Osteoblast (primary cell): ENCODE results near the gene SUSD5. TPM values are rescaled to one million over a fixed set of nuclear protein-coding genes. Genes with fewer than 3 reads are reported as not detected.

Source experiments
- DNase-seq: peaks from one replicate; pipeline ENCODE4 v3.0.0; 2011; ENCODE audit warnings: low spot score, mixed read lengths; ENCODE audit not compliant: insufficient read length; ENCODE audit errors: missing footprints
- H2AFZ ChIP-seq: 2 replicates; pipeline ENCODE4 v1.6.0; 2011; ENCODE audit warnings: mild to moderate bottlenecking, low read length
- H3K27ac ChIP-seq: 2 replicates; pipeline ENCODE4 v1.5.1; 2011; ENCODE audit warnings: mild to moderate bottlenecking, low read depth, low read length, moderate library complexity
- H3K27me3 ChIP-seq: 2 replicates; pipeline ENCODE4 v1.6.0; 2012; ENCODE audit warnings: mild to moderate bottlenecking, control low read depth, inconsistent platforms, low read length, moderate library complexity; ENCODE audit not compliant: insufficient read depth
- H3K36me3 ChIP-seq: 2 replicates; pipeline ENCODE4 v1.5.1; 2011; ENCODE audit warnings: mild to moderate bottlenecking, low read length, control low read depth, moderate library complexity; ENCODE audit not compliant: insufficient read depth
- H3K4me1 ChIP-seq: 2 replicates; pipeline ENCODE4 v1.5.1; 2011; ENCODE audit warnings: mild to moderate bottlenecking, low read length, control low read depth, moderate library complexity; ENCODE audit not compliant: insufficient read depth
- H3K4me2 ChIP-seq: 2 replicates; pipeline ENCODE4 v1.6.0; 2011; ENCODE audit warnings: mild to moderate bottlenecking, low read length; ENCODE audit not compliant: insufficient read depth
- H3K4me3 ChIP-seq: fragments of 200-600 bp; sonication (generic); 3 replicates; pipeline ENCODE4 v1.5.1; 2012; ENCODE audit warnings: mild to moderate bottlenecking, low read length, inconsistent platforms; ENCODE audit not compliant: insufficient read depth
- H3K79me2 ChIP-seq: 2 replicates; pipeline ENCODE4 v1.6.0; 2012; ENCODE audit warnings: mild to moderate bottlenecking, low read length, control low read depth, inconsistent platforms; ENCODE audit not compliant: insufficient read depth
- H3K9me3 ChIP-seq: 2 replicates; pipeline ENCODE4 v1.5.1; 2011; ENCODE audit warnings: low read depth, low read length, control low read depth
- H4K20me1 ChIP-seq: 2 replicates; pipeline ENCODE4 v1.6.0; 2012; ENCODE audit warnings: mild to moderate bottlenecking, low read length, control low read depth; ENCODE audit not compliant: insufficient read depth
- CTCF ChIP-seq: IDR thresholded peaks from 2 replicates; pipeline ENCODE4 v1.5.1; 2011; ENCODE audit warnings: mild to moderate bottlenecking, low read depth, low read length, moderate library complexity; ENCODE audit errors: extremely low read depth
- total RNA-seq: library from RNA; depleted of rRNA; stranded (reverse); fragments of >200 nt; gene quantifications from 2 replicates; pipeline ENCODE4 v1.2.3, GENCODE V29; 2012

SUSD5 gene
- total RNA-seq, 1 donor = 10.9 TPM

- Histone ChIP-seq H3K9me3 (no peaks in the 10 kb centered on the region), H3K4me2 (no peak overlapping the region), H3K4me1 (no peaks in the 10 kb centered on the region), H3K79me2 (no peaks in the 10 kb centered on the region), H3K36me3 (no peaks in the 10 kb centered on the region), H3K27me3 (no peaks in the 10 kb centered on the region), H4K20me1 (no peaks in the 10 kb centered on the region), H3K4me3 (no peak overlapping the region), H3K27ac (no peak overlapping the region), H2AFZ (no peak overlapping the region)
- DNase-seq = no peak
- no peak for TF ChIP-seq CTCF
Observed at GRCh38 chr3:33181229-33181628, 37.4 kb downstream of the SUSD5 start.

GRCh38 chr3:33179132-33179531, 39.5 kb downstream of the SUSD5 start:
- H2AFZ ChIP-seq = no peak overlapping the region
- no peak for TF ChIP-seq CTCF
- no peak overlapping the region for H3K4me3 ChIP-seq
- no peaks in the 10 kb centered on the region for H3K79me2 ChIP-seq
- H3K27me3 ChIP-seq = no peaks in the 10 kb centered on the region
- no peaks in the 10 kb centered on the region for H3K9me3 ChIP-seq
- H3K27ac ChIP-seq = no peak overlapping the region
- H4K20me1 ChIP-seq = no peaks in the 10 kb centered on the region
- DNase-seq = no peak
- no peaks in the 10 kb centered on the region for H3K4me1 ChIP-seq
- no peaks in the 10 kb centered on the region for H3K36me3 ChIP-seq
- no peak overlapping the region for H3K4me2 ChIP-seq

- no peak overlapping the region for H3K27ac ChIP-seq
- no peaks in the 10 kb centered on the region for H3K27me3 ChIP-seq
- H3K79me2 ChIP-seq = no peaks in the 10 kb centered on the region
- H4K20me1 ChIP-seq = no peaks in the 10 kb centered on the region
- TF ChIP-seq CTCF = no peak
- H3K36me3 ChIP-seq = no peaks in the 10 kb centered on the region
- no peak overlapping the region for H3K4me2 ChIP-seq
- no peaks in the 10 kb centered on the region for H3K9me3 ChIP-seq
- H3K4me1 ChIP-seq = no peaks in the 10 kb centered on the region
- no peak overlapping the region for H2AFZ ChIP-seq
- H3K4me3 ChIP-seq = no peak overlapping the region
- DNase-seq = no peak
Observed at GRCh38 chr3:33174711-33175414, 43.7 kb downstream of the SUSD5 start.

- TF ChIP-seq CTCF = no peak
Observed at GRCh38 chr3:33174095-33174494, 44.5 kb downstream of the SUSD5 start.

More at GRCh38 chr3:33174095-33174494, 44.5 kb downstream of the SUSD5 start:
- DNase-seq = no peak
- no peak overlapping the region for H2AFZ ChIP-seq
- H3K9me3 ChIP-seq = no peaks in the 10 kb centered on the region
- no peaks in the 10 kb centered on the region for H4K20me1 ChIP-seq
- no peak overlapping the region for H3K27ac ChIP-seq
- H3K36me3 ChIP-seq = no peaks in the 10 kb centered on the region
- H3K4me3 ChIP-seq = no peak overlapping the region
- H3K4me1 ChIP-seq = no peaks in the 10 kb centered on the region
- no peaks in the 10 kb centered on the region for H3K27me3 ChIP-seq
- no peaks in the 10 kb centered on the region for H3K79me2 ChIP-seq
- no peak overlapping the region for H3K4me2 ChIP-seq
